Suprapubic skin (tissue), 4 donors: ENCODE results near the gene LRFN3.

Source experiments
- EP300 ChIP-seq: sonication (generic); formaldehyde crosslinking; IDR thresholded peaks from one replicate; pipeline ENCODE4 v1.6.1; 2017; ENCODE audit warnings: antibody characterized with exemption
- POLR2A ChIP-seq, 2 donors: fragments of 450-650 bp; IDR thresholded peaks; one replicate each; pipeline ENCODE4 v1.6.1; 2017; ENCODE audit warnings: antibody characterized with exemption in 2 of 2, mild to moderate bottlenecking in 2 of 2, moderate library complexity in 2 of 2
- POLR2AphosphoS5 ChIP-seq, 3 donors: sonication (generic); formaldehyde crosslinking; IDR thresholded peaks; one replicate each; pipeline ENCODE4 v1.6.1; 2017; ENCODE audit warnings: antibody characterized with exemption in 3 of 3
- TF ChIP-seq, protein P1 (sequence below), 2 donors: fragments of 200-600 bp in 1 of 2; fragments of 450-650 bp in 1 of 2; sonication (generic) in 1 of 2; IDR thresholded peaks; one replicate each; pipeline ENCODE4 v1.5.1; 2016 to 2019; ENCODE audit warnings: antibody characterized with exemption in 2 of 2, mild to moderate bottlenecking in 1 of 2, moderate library complexity in 1 of 2

DNA sequence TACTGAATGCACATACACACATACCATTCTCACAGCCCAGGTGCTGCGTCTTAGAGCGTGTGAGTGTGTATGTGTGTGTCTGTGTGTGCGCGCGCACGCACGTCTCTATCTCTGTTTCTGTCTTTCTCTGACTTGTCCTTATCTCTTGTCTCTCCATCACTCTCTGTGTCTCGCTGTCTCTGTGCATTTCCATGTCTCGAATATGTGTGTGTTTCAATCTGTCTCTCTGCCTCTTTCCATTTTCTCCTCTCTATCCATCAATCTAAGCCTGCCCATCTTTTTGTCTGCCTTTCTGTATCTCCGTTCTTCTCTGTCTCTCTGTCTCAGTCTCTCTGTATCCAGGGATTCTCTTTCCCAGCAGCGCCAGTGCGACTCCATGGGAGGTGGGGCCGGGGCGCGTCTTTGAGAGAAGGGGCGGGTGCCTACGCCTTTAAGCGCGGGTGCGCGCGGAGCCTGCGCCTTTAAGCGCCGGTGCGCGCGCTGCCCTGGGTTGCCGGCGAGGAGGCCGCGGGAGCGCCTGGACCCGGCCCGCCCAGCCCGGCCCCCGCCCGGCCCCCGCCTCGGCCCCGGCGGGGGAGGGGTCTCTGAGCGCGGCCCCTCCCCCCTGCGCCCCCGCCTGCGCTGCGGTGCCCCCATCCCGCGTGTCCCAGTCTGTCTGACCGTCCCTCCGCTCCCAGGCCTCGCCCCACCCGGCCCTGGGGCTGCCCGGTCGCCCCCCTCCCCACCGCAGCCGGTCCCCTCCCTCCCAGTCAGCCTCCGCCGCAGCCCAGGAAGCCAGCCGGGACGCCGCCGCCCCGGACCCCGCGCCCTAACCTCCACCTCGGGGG is at the start of gene LRFN3:
- TF ChIP-seq POLR2AphosphoS5 (IDR thresholded peaks at IDR 0.05) = no peak
- no peak for TF ChIP-seq POLR2A (IDR thresholded peaks at IDR 0.05)
- TF ChIP-seq, protein P1, sequence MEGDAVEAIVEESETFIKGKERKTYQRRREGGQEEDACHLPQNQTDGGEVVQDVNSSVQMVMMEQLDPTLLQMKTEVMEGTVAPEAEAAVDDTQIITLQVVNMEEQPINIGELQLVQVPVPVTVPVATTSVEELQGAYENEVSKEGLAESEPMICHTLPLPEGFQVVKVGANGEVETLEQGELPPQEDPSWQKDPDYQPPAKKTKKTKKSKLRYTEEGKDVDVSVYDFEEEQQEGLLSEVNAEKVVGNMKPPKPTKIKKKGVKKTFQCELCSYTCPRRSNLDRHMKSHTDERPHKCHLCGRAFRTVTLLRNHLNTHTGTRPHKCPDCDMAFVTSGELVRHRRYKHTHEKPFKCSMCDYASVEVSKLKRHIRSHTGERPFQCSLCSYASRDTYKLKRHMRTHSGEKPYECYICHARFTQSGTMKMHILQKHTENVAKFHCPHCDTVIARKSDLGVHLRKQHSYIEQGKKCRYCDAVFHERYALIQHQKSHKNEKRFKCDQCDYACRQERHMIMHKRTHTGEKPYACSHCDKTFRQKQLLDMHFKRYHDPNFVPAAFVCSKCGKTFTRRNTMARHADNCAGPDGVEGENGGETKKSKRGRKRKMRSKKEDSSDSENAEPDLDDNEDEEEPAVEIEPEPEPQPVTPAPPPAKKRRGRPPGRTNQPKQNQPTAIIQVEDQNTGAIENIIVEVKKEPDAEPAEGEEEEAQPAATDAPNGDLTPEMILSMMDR (IDR thresholded peaks at IDR 0.05) = no peak
- TF ChIP-seq EP300 = no peak
